Gastroesophageal sphincter (tissue), 3 donors: ENCODE data around the gene NRARP.

ENCODE experiments used
- CTCF ChIP-seq, 4 experiments: fragments of 200-600 bp in 2 of 4; fragments of 450-650 bp in 2 of 4; sonication (generic) in 1 of 4; IDR thresholded peaks; one replicate each; pipeline ENCODE4 v1.5.1; 2017 to 2019; ENCODE audit warnings: antibody characterized with exemption in 4 of 4, mild to moderate bottlenecking in 2 of 4, moderate library complexity in 2 of 4
- POLR2A ChIP-seq, 2 donors: fragments of 450-650 bp; IDR thresholded peaks; one replicate each; pipeline ENCODE4 v1.6.1; 2017; ENCODE audit warnings: antibody characterized with exemption in 2 of 2, mild to moderate bottlenecking in 2 of 2, moderate library complexity in 1 of 2

- TF ChIP-seq POLR2A (IDR thresholded peaks at IDR 0.05) (no peak), CTCF (IDR thresholded peaks at IDR 0.05) (no peak)
Measured at GRCh38 chr9:137321726-137322361, 19.8 kb upstream of the NRARP start.
